Measurements from ENCODE around the gene BTBD17. TPM values are rescaled to one million over a fixed set of nuclear protein-coding genes. Genes with fewer than 3 reads are reported as not detected.
A peak's percentile ranks its signal among the peaks of the same experiment; 100 is the strongest.

Gene BTBD17
- total and polyA plus RNA-seq, 2 experiments from 2014 or later = 0.39 to 1.3 TPM

GRCh38 chr17:74369221-74369620, 7.6 kb upstream of the BTBD17 start:
- Histone ChIP-seq H3K27ac (no peak overlapping the region), H3K36me3 (replicated peaks; ENCODE audit: insufficient read depth, low read depth) (no peaks in the 10 kb centered on the region), H3K4me2 (no peak overlapping the region), H3K9me2 (replicated peaks; ENCODE audit: insufficient read depth) (no peaks in the 10 kb centered on the region), H2AFZ (no peak overlapping the region), H3K4me1 (ENCODE audit: insufficient read depth) (peaks cover 6% of the 10 kb centered on the region), H3K27me3 (no peaks in the 10 kb centered on the region), H4K20me1 (ENCODE audit: insufficient read depth, poor library complexity, severe bottlenecking) (no peaks in the 10 kb centered on the region), H3K9me3 (ENCODE audit: low read depth) (no peaks in the 10 kb centered on the region), H3K4me3 (no peak overlapping the region), H3K79me2 (no peaks in the 10 kb centered on the region)
- WGBS (ENCODE audit: low lambda C conversion rate, missing lambda C conversion rate) = 52% methylated on average over 7 of the region's 10 CpGs
- DNase-seq (ENCODE audit: low spot score) = no peak
- TF ChIP-seq EZH2 (IDR thresholded peaks at IDR 0.05; ENCODE audit: borderline replicate concordance) (no peak), EZH2phosphoT487 (IDR thresholded peaks at IDR 0.05; ENCODE audit: low read depth, severe bottlenecking, unreplicated experiment) (no peak), CTCF (IDR thresholded peaks at IDR 0.05; ENCODE audit: poor library complexity) (no peak)

GRCh38 chr17:74368341-74369081, 6.8 kb upstream of the BTBD17 start:
- no peaks in the 10 kb centered on the region for H4K20me1 ChIP-seq (ENCODE audit: insufficient read depth, poor library complexity, severe bottlenecking)
- H3K4me1 ChIP-seq (ENCODE audit: insufficient read depth) = peaks cover 3% of the 10 kb centered on the region
- no peak overlapping the region for H3K27ac ChIP-seq
- no peaks in the 10 kb centered on the region for H3K79me2 ChIP-seq
- no peaks in the 10 kb centered on the region for H3K36me3 ChIP-seq (replicated peaks; ENCODE audit: insufficient read depth, low read depth)
- WGBS (ENCODE audit: low lambda C conversion rate, missing lambda C conversion rate) = 51% methylated on average over 14 of the region's 14 CpGs
- H3K4me3 ChIP-seq = no peak overlapping the region
- no peaks in the 10 kb centered on the region for H3K27me3 ChIP-seq
- no peak overlapping the region for H2AFZ ChIP-seq
- TF ChIP-seq CTCF (IDR thresholded peaks at IDR 0.05; ENCODE audit: poor library complexity) (peak; percentile 96), EZH2phosphoT487 (IDR thresholded peaks at IDR 0.05; ENCODE audit: low read depth, severe bottlenecking, unreplicated experiment) (no peak), EZH2 (IDR thresholded peaks at IDR 0.05; ENCODE audit: borderline replicate concordance) (no peak)
- no peaks in the 10 kb centered on the region for H3K9me3 ChIP-seq (ENCODE audit: low read depth)
- no peak overlapping the region for H3K4me2 ChIP-seq
- H3K9me2 ChIP-seq (replicated peaks; ENCODE audit: insufficient read depth) = no peaks in the 10 kb centered on the region
- peak; percentile 84 for DNase-seq (ENCODE audit: low spot score)

GRCh38 chr17:74367206-74367605, 5.5 kb upstream of the BTBD17 start, which contains the start of gene GPR142:
GPR142 (plus strand) TSS chr17:74367506; CDS start chr17:74369541, 2,035 bp downstream.
- no peaks in the 10 kb centered on the region for H4K20me1 ChIP-seq (ENCODE audit: insufficient read depth, poor library complexity, severe bottlenecking)
- H3K27me3 ChIP-seq = peaks cover 2% of the 10 kb centered on the region
- no peak within 1 kb of the TSS for H3K27ac ChIP-seq
- no peaks in the 10 kb centered on the region for H3K9me3 ChIP-seq (ENCODE audit: low read depth)
- no peaks in the 10 kb centered on the region for H3K36me3 ChIP-seq (replicated peaks; ENCODE audit: insufficient read depth, low read depth)
- no peaks in the 10 kb centered on the region for H3K9me2 ChIP-seq (replicated peaks; ENCODE audit: insufficient read depth)
- H2AFZ ChIP-seq = no peak within 1 kb of the TSS
- 86% methylated on average over 5 of the region's 5 CpGs for WGBS (ENCODE audit: low lambda C conversion rate, missing lambda C conversion rate)
- TF ChIP-seq CTCF (IDR thresholded peaks at IDR 0.05; ENCODE audit: poor library complexity) (no peak), EZH2 (IDR thresholded peaks at IDR 0.05; ENCODE audit: borderline replicate concordance) (no peak), EZH2phosphoT487 (IDR thresholded peaks at IDR 0.05; ENCODE audit: low read depth, severe bottlenecking, unreplicated experiment) (no peak)
- no peak within 1 kb of the TSS for H3K4me3 ChIP-seq
- DNase-seq (ENCODE audit: low spot score) = no peak
- no peaks in the 10 kb centered on the region for H3K4me1 ChIP-seq (ENCODE audit: insufficient read depth)
- no peaks in the 10 kb centered on the region for H3K79me2 ChIP-seq
- no peak within 1 kb of the TSS for H3K4me2 ChIP-seq
